ENCODE data around the gene KIAA1210. TPM values are rescaled to one million over a fixed set of nuclear protein-coding genes. Genes with fewer than 3 reads are reported as not detected.

KIAA1210 gene
- total RNA-seq, 1 experiment from 2014 or later, result not detected

DNA sequence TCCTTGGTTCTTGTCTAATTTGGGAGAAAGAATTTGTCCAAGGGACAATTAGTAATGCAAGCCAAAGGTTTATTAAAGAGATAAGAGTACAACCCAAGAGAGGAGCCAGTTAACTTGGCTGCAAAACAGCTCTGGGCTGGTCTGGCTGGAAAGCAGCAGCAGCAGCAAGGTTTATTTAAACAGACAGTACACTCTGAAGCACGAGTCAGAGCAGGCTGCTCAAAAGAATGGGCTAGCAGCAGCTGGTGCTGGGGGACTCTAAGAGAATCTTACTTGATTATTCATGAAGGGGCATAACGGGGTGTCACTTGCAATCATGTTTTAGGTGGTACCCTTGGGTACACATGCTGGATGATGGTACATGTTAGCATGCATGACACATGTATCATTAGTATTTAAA lies 71.9 kb downstream of the KIAA1210 start:
- Histone ChIP-seq H3K4me3 (replicated peaks in 1 of 2; ENCODE audit: low read depth in 1 of 2, low read length in 2 of 2) (no peak overlapping the region), H4K20me1 (ENCODE audit: insufficient read depth) (no peaks in the 10 kb centered on the region), H3K4me2 (ENCODE audit: low read length) (no peak overlapping the region), H3K79me2 (ENCODE audit: insufficient read depth, low read length) (no peaks in the 10 kb centered on the region), H3K27me3 (ENCODE audit: insufficient read depth, low read length) (no peaks in the 10 kb centered on the region), H3K9me2 (ENCODE audit: insufficient read depth) (no peaks in the 10 kb centered on the region), H3K4me1 (ENCODE audit: control insufficient read depth in 1 of 2, insufficient read depth in 2 of 2, low read length in 2 of 2) (no peaks in the 10 kb centered on the region), H2AFZ (ENCODE audit: low read depth, low read length, poor library complexity, severe bottlenecking) (no peak overlapping the region), H3K27ac (ENCODE audit: low read depth, low read length) (no peak overlapping the region), H3K36me3 (ENCODE audit: control insufficient read depth in 1 of 2, insufficient read depth in 2 of 2, low read length in 2 of 2) (no peaks in the 10 kb centered on the region), H3K9me3 (ENCODE audit: control insufficient read depth in 1 of 2, insufficient read depth in 1 of 2, low read depth in 1 of 2, low read length in 2 of 2) (no peaks in the 10 kb centered on the region), H3K9ac (ENCODE audit: low read length) (no peak overlapping the region)
- ChIA-PET RAD21 (ENCODE audit: low non-redundant PET in 1 of 2, low total read pairs in 2 of 2, uncharacterized antibody in 2 of 2, unreplicated experiment in 2 of 2) (no interaction called here), POLR2A (no interaction called here), CTCF (no interaction called here)
- ATAC-seq, result no peak
- BruUV-seq (replicated peaks), result no TSS peak
- no peak for TF ChIP-seq YY1 (IDR thresholded peaks at IDR 0.05; ENCODE audit: extremely low read depth, insufficient replicate concordance, low read depth, low read length)
- TF ChIP-seq, protein P1, sequence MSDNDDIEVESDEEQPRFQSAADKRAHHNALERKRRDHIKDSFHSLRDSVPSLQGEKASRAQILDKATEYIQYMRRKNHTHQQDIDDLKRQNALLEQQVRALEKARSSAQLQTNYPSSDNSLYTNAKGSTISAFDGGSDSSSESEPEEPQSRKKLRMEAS (IDR thresholded peaks at IDR 0.05), result no peak
- TF ChIP-seq FOSL1 (IDR thresholded peaks at IDR 0.05; ENCODE audit: low read depth), result no peak
- TF ChIP-seq ZNF274 (IDR thresholded peaks at IDR 0.05; ENCODE audit: low read depth, low read length), result no peak
- TF ChIP-seq, protein P2, sequence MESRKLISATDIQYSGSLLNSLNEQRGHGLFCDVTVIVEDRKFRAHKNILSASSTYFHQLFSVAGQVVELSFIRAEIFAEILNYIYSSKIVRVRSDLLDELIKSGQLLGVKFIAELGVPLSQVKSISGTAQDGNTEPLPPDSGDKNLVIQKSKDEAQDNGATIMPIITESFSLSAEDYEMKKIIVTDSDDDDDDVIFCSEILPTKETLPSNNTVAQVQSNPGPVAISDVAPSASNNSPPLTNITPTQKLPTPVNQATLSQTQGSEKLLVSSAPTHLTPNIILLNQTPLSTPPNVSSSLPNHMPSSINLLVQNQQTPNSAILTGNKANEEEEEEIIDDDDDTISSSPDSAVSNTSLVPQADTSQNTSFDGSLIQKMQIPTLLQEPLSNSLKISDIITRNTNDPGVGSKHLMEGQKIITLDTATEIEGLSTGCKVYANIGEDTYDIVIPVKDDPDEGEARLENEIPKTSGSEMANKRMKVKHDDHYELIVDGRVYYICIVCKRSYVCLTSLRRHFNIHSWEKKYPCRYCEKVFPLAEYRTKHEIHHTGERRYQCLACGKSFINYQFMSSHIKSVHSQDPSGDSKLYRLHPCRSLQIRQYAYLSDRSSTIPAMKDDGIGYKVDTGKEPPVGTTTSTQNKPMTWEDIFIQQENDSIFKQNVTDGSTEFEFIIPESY (IDR thresholded peaks at IDR 0.05; ENCODE audit: extremely low read depth, insufficient replicate concordance, low read length), result no peak
- no peak for TF ChIP-seq SP1 (IDR thresholded peaks at IDR 0.05; ENCODE audit: low read depth)
- no peak for TF ChIP-seq POLR2AphosphoS5 (IDR thresholded peaks at IDR 0.05; ENCODE audit: low read depth, low read length)
- TF ChIP-seq ELF1 (IDR thresholded peaks at IDR 0.05; ENCODE audit: borderline replicate concordance, low read depth), result no peak
- no peak for TF ChIP-seq SIN3A (IDR thresholded peaks at IDR 0.05; ENCODE audit: low read depth)
- TF ChIP-seq, protein P3, sequence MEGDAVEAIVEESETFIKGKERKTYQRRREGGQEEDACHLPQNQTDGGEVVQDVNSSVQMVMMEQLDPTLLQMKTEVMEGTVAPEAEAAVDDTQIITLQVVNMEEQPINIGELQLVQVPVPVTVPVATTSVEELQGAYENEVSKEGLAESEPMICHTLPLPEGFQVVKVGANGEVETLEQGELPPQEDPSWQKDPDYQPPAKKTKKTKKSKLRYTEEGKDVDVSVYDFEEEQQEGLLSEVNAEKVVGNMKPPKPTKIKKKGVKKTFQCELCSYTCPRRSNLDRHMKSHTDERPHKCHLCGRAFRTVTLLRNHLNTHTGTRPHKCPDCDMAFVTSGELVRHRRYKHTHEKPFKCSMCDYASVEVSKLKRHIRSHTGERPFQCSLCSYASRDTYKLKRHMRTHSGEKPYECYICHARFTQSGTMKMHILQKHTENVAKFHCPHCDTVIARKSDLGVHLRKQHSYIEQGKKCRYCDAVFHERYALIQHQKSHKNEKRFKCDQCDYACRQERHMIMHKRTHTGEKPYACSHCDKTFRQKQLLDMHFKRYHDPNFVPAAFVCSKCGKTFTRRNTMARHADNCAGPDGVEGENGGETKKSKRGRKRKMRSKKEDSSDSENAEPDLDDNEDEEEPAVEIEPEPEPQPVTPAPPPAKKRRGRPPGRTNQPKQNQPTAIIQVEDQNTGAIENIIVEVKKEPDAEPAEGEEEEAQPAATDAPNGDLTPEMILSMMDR (IDR thresholded peaks at IDR 0.05 in 2 of 3, conservative IDR thresholded peaks at IDR 0.05 in 1 of 3; ENCODE audit: borderline replicate concordance in 1 of 3, insufficient read depth in 1 of 3, low read depth in 2 of 3, low read length in 2 of 3), result no peak
- no peak for TF ChIP-seq RAD21 (IDR thresholded peaks at IDR 0.05; ENCODE audit: low read depth)
- TF ChIP-seq ZFX (IDR thresholded peaks at IDR 0.05), result no peak
- no peak for TF ChIP-seq EZH2 (IDR thresholded peaks at IDR 0.05)
- TF ChIP-seq, protein P4, sequence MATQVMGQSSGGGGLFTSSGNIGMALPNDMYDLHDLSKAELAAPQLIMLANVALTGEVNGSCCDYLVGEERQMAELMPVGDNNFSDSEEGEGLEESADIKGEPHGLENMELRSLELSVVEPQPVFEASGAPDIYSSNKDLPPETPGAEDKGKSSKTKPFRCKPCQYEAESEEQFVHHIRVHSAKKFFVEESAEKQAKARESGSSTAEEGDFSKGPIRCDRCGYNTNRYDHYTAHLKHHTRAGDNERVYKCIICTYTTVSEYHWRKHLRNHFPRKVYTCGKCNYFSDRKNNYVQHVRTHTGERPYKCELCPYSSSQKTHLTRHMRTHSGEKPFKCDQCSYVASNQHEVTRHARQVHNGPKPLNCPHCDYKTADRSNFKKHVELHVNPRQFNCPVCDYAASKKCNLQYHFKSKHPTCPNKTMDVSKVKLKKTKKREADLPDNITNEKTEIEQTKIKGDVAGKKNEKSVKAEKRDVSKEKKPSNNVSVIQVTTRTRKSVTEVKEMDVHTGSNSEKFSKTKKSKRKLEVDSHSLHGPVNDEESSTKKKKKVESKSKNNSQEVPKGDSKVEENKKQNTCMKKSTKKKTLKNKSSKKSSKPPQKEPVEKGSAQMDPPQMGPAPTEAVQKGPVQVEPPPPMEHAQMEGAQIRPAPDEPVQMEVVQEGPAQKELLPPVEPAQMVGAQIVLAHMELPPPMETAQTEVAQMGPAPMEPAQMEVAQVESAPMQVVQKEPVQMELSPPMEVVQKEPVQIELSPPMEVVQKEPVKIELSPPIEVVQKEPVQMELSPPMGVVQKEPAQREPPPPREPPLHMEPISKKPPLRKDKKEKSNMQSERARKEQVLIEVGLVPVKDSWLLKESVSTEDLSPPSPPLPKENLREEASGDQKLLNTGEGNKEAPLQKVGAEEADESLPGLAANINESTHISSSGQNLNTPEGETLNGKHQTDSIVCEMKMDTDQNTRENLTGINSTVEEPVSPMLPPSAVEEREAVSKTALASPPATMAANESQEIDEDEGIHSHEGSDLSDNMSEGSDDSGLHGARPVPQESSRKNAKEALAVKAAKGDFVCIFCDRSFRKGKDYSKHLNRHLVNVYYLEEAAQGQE (IDR thresholded peaks at IDR 0.05; ENCODE audit: low read depth), result no peak
- no peak for TF ChIP-seq CBX3 (IDR thresholded peaks at IDR 0.05; ENCODE audit: low read depth)
- TF ChIP-seq, protein P5, sequence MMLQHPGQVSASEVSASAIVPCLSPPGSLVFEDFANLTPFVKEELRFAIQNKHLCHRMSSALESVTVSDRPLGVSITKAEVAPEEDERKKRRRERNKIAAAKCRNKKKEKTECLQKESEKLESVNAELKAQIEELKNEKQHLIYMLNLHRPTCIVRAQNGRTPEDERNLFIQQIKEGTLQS (IDR thresholded peaks at IDR 0.05), result no peak
- TF ChIP-seq EZH2phosphoT487 (IDR thresholded peaks at IDR 0.05; ENCODE audit: borderline replicate concordance), result no peak
- no peak for TF ChIP-seq JUND (IDR thresholded peaks at IDR 0.05)
- TF ChIP-seq SRF (IDR thresholded peaks at IDR 0.05; ENCODE audit: low read depth), result no peak
- intact Hi-C loops (cut with micrococcal nuclease), result no loop called here
- DNase-seq (ENCODE audit: low read depth, low spot score), result no peak
